SJSA1 (cell line): ENCODE data around the gene LSM4. TPM values are rescaled to one million over a fixed set of nuclear protein-coding genes. Genes with fewer than 3 reads are reported as not detected.
"Not testable (repeated sequence)": the region's sequence is repeated elsewhere in the genome, so short reads cannot be mapped to it uniquely, and the experiment has no call there.

Source experiments
- DNase-seq, 2 experiments: peaks; one replicate each; pipeline ENCODE4 v3.0.0-alpha.2; 2015 to 2020; ENCODE audit warnings: low spot score in 2 of 2, low read depth in 1 of 2
- H3K27ac ChIP-seq: fragments of 250-450 bp; sonication (Bioruptor Pico); 2 replicates; pipeline ENCODE4 v1.5.1; 2020; ENCODE audit warnings: mild to moderate bottlenecking, moderate library complexity
- H3K27me3 ChIP-seq: fragments of 250-450 bp; sonication (Bioruptor Pico); replicated peaks from 2 replicates; pipeline ENCODE4 v1.5.1; 2020; ENCODE audit warnings: mild to moderate bottlenecking, moderate library complexity
- H3K36me3 ChIP-seq: fragments of 250-450 bp; sonication (Bioruptor Pico); 2 replicates; pipeline ENCODE4 v1.5.1; 2020; ENCODE audit warnings: mild to moderate bottlenecking
- H3K4me1 ChIP-seq: fragments of 250-450 bp; sonication (Bioruptor Pico); replicated peaks from 2 replicates; pipeline ENCODE4 v1.6.1; 2021; ENCODE audit warnings: mild to moderate bottlenecking
- H3K4me3 ChIP-seq: fragments of 250-450 bp; sonication (Bioruptor Pico); 2 replicates; pipeline ENCODE4 v1.5.1; 2020; ENCODE audit warnings: mild to moderate bottlenecking
- H3K9me3 ChIP-seq: fragments of 250-450 bp; sonication (Bioruptor Pico); replicated peaks from 2 replicates; pipeline ENCODE4 v1.5.1; 2020; ENCODE audit warnings: mild to moderate bottlenecking
- total RNA-seq: library from RNA; depleted of rRNA; stranded (reverse); fragments of >200 nt; shearing (Covaris generic); gene quantifications from 2 replicates; pipeline ENCODE4 v1.2.3, GENCODE V29; 2014

The LSM4 gene
- total RNA-seq, 1 experiment from 2014 or later: 395 TPM

GRCh38 chr19:18349524-18350128 lies 26.8 kb upstream of the LSM4 start:
- H3K27me3 ChIP-seq: no peaks in the 10 kb centered on the region
- H3K27ac ChIP-seq: no peak overlapping the region
- no peak overlapping the region for H3K4me3 ChIP-seq
- H3K4me1 ChIP-seq: no peaks in the 10 kb centered on the region
- no peaks in the 10 kb centered on the region for H3K36me3 ChIP-seq
- DNase-seq: peak; percentile 44 to 69
- no peaks in the 10 kb centered on the region for H3K9me3 ChIP-seq

GRCh38 chr19:18348818-18349339 lies 26.0 kb upstream of the LSM4 start:
- H3K27me3 ChIP-seq, H3K4me3 ChIP-seq, H3K36me3 ChIP-seq, DNase-seq, H3K9me3 ChIP-seq, H3K4me1 ChIP-seq, H3K27ac ChIP-seq: not testable (repeated sequence)

GRCh38 chr19:18348171-18348570 lies 25.3 kb upstream of the LSM4 start:
- no peaks in the 10 kb centered on the region for H3K9me3 ChIP-seq
- DNase-seq: no peak
- no peak overlapping the region for H3K27ac ChIP-seq
- no peaks in the 10 kb centered on the region for H3K4me1 ChIP-seq
- H3K4me3 ChIP-seq: no peak overlapping the region
- no peaks in the 10 kb centered on the region for H3K36me3 ChIP-seq
- no peaks in the 10 kb centered on the region for H3K27me3 ChIP-seq

- Histone ChIP-seq H3K27ac (no peak overlapping the region), H3K4me1 (peaks cover 5% of the 10 kb centered on the region), H3K27me3 (no peaks in the 10 kb centered on the region), H3K36me3 (no peaks in the 10 kb centered on the region), H3K4me3 (no peak overlapping the region), H3K9me3 (no peaks in the 10 kb centered on the region)
- DNase-seq: no peak
Measured at GRCh38 chr19:18346091-18346490, 23.2 kb upstream of the LSM4 start.

GRCh38 chr19:18345296-18345695 lies 22.4 kb upstream of the LSM4 start:
- Histone ChIP-seq H3K4me1 (peaks cover 13% of the 10 kb centered on the region), H3K36me3 (no peaks in the 10 kb centered on the region), H3K9me3 (no peaks in the 10 kb centered on the region), H3K4me3 (no peak overlapping the region), H3K27ac (no peak overlapping the region), H3K27me3 (no peaks in the 10 kb centered on the region)
- no peak for DNase-seq

GRCh38 chr19:18344582-18344950 lies 21.7 kb upstream of the LSM4 start:
- Histone ChIP-seq H3K4me3 (no peak overlapping the region), H3K36me3 (no peaks in the 10 kb centered on the region), H3K27ac (no peak overlapping the region), H3K4me1 (peaks cover 19% of the 10 kb centered on the region), H3K9me3 (no peaks in the 10 kb centered on the region), H3K27me3 (no peaks in the 10 kb centered on the region)
- no peak for DNase-seq

- Histone ChIP-seq H3K4me1 (peaks cover 19% of the 10 kb centered on the region), H3K36me3 (no peaks in the 10 kb centered on the region), H3K27me3 (no peaks in the 10 kb centered on the region), H3K4me3 (no peak overlapping the region), H3K27ac (no peak overlapping the region), H3K9me3 (no peaks in the 10 kb centered on the region)
- DNase-seq: no peak
Measured at GRCh38 chr19:18342090-18342632, 19.3 kb upstream of the LSM4 start.

- peaks cover 19% of the 10 kb centered on the region for H3K4me1 ChIP-seq
- no peaks in the 10 kb centered on the region for H3K9me3 ChIP-seq
- no peaks in the 10 kb centered on the region for H3K27me3 ChIP-seq
- no peaks in the 10 kb centered on the region for H3K36me3 ChIP-seq
- no peak overlapping the region for H3K27ac ChIP-seq
- DNase-seq: peak; percentile 31 to 67
- peak overlapping the region; percentile 72 for H3K4me3 ChIP-seq
Measured at GRCh38 chr19:18340990-18341868, 18.4 kb upstream of the LSM4 start.

- peak within 1 kb of the TSS; percentile 72 for H3K4me3 ChIP-seq
- H3K27me3 ChIP-seq: no peaks in the 10 kb centered on the region
- no peaks in the 10 kb centered on the region for H3K9me3 ChIP-seq
- peaks cover 19% of the 10 kb centered on the region for H3K4me1 ChIP-seq
- DNase-seq: peak; percentile 22 to 59
- no peak within 1 kb of the TSS for H3K27ac ChIP-seq
- H3K36me3 ChIP-seq: no peaks in the 10 kb centered on the region
Measured at GRCh38 chr19:18340190-18340989, 17.5 kb upstream of the LSM4 start, which contains the start of gene PGPEP1. Gene PGPEP1 (plus strand): TSS chr19:18340598. CDS start chr19:18340682, 84 bp downstream.

GRCh38 chr19:18339723-18340122 lies 16.8 kb upstream of the LSM4 start:
- Histone ChIP-seq H3K27me3 (no peaks in the 10 kb centered on the region), H3K27ac (no peak overlapping the region), H3K36me3 (no peaks in the 10 kb centered on the region), H3K9me3 (no peaks in the 10 kb centered on the region), H3K4me3 (no peak overlapping the region), H3K4me1 (peaks cover 19% of the 10 kb centered on the region)
- DNase-seq: peak in 1 of 2 experiments; percentile 19

GRCh38 chr19:18338541-18338940 lies 15.7 kb upstream of the LSM4 start:
- Histone ChIP-seq H3K4me3 (no peak overlapping the region), H3K36me3 (no peaks in the 10 kb centered on the region)

GRCh38 chr19:18336121-18336520 lies 13.2 kb upstream of the LSM4 start:
- H3K9me3 ChIP-seq: no peaks in the 10 kb centered on the region
- no peak for DNase-seq
- H3K36me3 ChIP-seq: no peaks in the 10 kb centered on the region
- H3K4me1 ChIP-seq: peaks cover 14% of the 10 kb centered on the region
- H3K4me3 ChIP-seq: no peak overlapping the region
- no peaks in the 10 kb centered on the region for H3K27me3 ChIP-seq
- no peak overlapping the region for H3K27ac ChIP-seq

More at GRCh38 chr19:18338541-18338940, 15.7 kb upstream of the LSM4 start:
- no peaks in the 10 kb centered on the region for H3K9me3 ChIP-seq
- H3K27me3 ChIP-seq: no peaks in the 10 kb centered on the region
- DNase-seq: no peak
- no peak overlapping the region for H3K27ac ChIP-seq
- peaks cover 19% of the 10 kb centered on the region for H3K4me1 ChIP-seq

- H3K4me1 ChIP-seq: peaks cover 4% of the 10 kb centered on the region; the same call in 1 of the 2 replicates
- no peaks in the 10 kb centered on the region for H3K27me3 ChIP-seq
- no peak for DNase-seq
- no peaks in the 10 kb centered on the region for H3K9me3 ChIP-seq
- H3K4me3 ChIP-seq: no peak overlapping the region
- H3K27ac ChIP-seq: no peak overlapping the region
- no peaks in the 10 kb centered on the region for H3K36me3 ChIP-seq
Measured at GRCh38 chr19:18333680-18334079, 10.8 kb upstream of the LSM4 start.
